Gastrocnemius medialis (tissue), 4 donors: ENCODE measurements around the gene COA3. TPM values are rescaled to one million over a fixed set of nuclear protein-coding genes. Genes with fewer than 3 reads are reported as not detected.

Experiments
- ATAC-seq, 2 donors: fragments of 150-250 bp; one replicate each; pipeline ENCODE4 v1.9.1; 2016
- DNase-seq, 2 donors: peaks; one replicate each; pipeline ENCODE4 v3.0.0-alpha.2; 2019
- H3K27ac ChIP-seq, 4 donors: fragments of 200-600 bp; sonication (generic); 1 replicate in 1 of 4; 2 replicates in 3 of 4; pipeline ENCODE4 v1.5.1; 2016 to 2018; ENCODE audit warnings: mild to moderate bottlenecking in 2 of 4, moderate library complexity in 1 of 4
- H3K27me3 ChIP-seq, 3 donors: fragments of 200-600 bp; sonication (generic) in 2 of 3; 1 replicate in 1 of 3; 2 replicates in 2 of 3; pipeline versions ENCODE4 v1.5.1 to v1.6.0; 2016 to 2019; ENCODE audit warnings: mild to moderate bottlenecking in 1 of 3, moderate library complexity in 1 of 3
- H3K36me3 ChIP-seq, 2 donors: fragments of 200-600 bp; sonication (generic) in 1 of 2; one replicate each; pipeline ENCODE4 v1.5.1; 2017 to 2018
- H3K4me1 ChIP-seq, 2 donors: fragments of 200-600 bp; sonication (generic) in 1 of 2; one replicate each; pipeline ENCODE4 v1.5.1; 2016 to 2017; ENCODE audit warnings: mild to moderate bottlenecking in 2 of 2
- H3K4me3 ChIP-seq, 4 donors: fragments of 200-600 bp; sonication (generic) in 3 of 4; 1 replicate in 1 of 4; 2 replicates in 3 of 4; pipeline ENCODE4 v1.5.1; 2016 to 2019; ENCODE audit warnings: mild to moderate bottlenecking in 2 of 4
- H3K9me3 ChIP-seq, 3 donors: fragments of 200-600 bp; sonication (generic) in 2 of 3; 1 replicate in 1 of 3; 2 replicates in 2 of 3; pipeline ENCODE4 v1.5.1; 2016 to 2019
- POLR2A ChIP-seq, 2 donors: fragments of 450-650 bp; IDR thresholded peaks; one replicate each; pipeline ENCODE4 v1.6.1; 2017; ENCODE audit warnings: antibody characterized with exemption in 2 of 2, mild to moderate bottlenecking in 2 of 2, moderate library complexity in 2 of 2
- in situ Hi-C, 4 donors: fragments of 200-750 bp; cut with MboI; loops; one replicate each; pipeline versions ENCODE4 v1.15.0 to v1.8.0; 2017; ENCODE audit warnings: low sequenced_read_pairs in 4 of 4
- intact Hi-C: fragments of 100-400 bp; cut with DNase I; formaldehyde crosslinking; loops from one replicate; pipeline ENCODE4 v1.15.1; 2023; ENCODE audit warnings: low total_unique reads
- total RNA-seq, 4 donors: library from RNA; depleted of rRNA; stranded (reverse); fragments of >200 nt; gene quantifications; one replicate each; pipeline versions ENCODE4 v1.1.0 to v1.2.3, GENCODE V29; 2016
- TF ChIP-seq, protein P1 (sequence below), 5 experiments: fragments of 450-650 bp in 3 of 5; fragments of 200-600 bp in 2 of 5; sonication (generic) in 2 of 5; IDR thresholded peaks in 4 of 5; conservative IDR thresholded peaks in 1 of 5; 1 replicate in 4 of 5; 2 replicates in 1 of 5; pipeline ENCODE4 v1.5.1; 2016 to 2019; ENCODE audit warnings: antibody characterized with exemption in 5 of 5, mild to moderate bottlenecking in 3 of 5, moderate library complexity in 3 of 5

COA3 gene
- total RNA-seq, 4 donors from 2014 or later = 76.2 to 104 (median 86.8) TPM

DNA sequence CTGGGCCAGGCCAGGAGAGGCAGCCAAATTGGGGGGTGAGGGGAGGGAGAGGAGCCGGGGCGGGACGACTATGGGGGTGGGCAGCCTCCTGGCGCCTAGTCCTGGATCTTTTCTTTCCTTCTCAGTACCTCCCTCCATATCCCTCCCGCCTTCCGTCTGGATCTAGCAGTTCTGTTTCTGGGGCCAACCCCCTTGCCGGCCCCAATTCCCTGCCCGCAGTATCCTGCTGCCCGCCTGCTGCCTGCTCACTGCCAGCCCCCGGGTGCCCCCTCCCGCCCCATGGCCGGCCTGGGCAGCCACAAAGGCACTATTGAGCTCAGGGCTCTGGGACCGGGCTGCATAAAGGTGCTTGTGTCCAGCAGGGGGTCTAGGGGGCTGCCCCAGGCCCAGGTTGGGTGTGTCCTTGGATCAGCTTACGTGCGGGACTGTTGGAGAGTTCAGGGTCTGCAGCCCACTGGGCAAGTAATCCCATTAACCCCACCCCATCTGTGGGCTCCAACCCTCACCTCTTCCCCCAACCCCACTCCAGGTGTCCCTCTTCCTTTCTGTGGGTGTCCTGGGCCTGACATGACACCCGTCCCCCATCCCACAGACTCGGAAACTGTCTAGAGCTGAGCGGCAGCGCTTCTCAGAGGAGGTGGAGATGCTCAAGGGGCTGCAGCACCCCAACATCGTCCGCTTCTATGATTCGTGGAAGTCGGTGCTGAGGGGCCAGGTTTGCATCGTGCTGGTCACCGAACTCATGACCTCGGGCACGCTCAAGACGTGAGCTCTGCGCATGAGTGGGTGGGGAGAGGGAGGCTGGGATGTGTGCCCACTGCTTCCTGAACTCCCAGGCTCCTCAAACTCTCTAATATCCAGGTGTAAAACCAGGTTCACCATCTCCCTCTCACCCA lies 16.1 kb downstream of the COA3 start:
- Histone ChIP-seq H3K9me3 (no peaks in the 10 kb centered on the region), H3K36me3 (peaks cover 0 to 22% of the 10 kb centered on the region in 2 donors), H3K4me3 (no peak overlapping the region), H3K4me1 (peaks cover 0 to 5% of the 10 kb centered on the region in 2 donors), H3K27me3 (peaks cover 63 to 69% (median 65%) of the 10 kb centered on the region in 3 donors), H3K27ac (no peak overlapping the region)
- intact Hi-C loops = no loop called here
- TF ChIP-seq, protein P1, sequence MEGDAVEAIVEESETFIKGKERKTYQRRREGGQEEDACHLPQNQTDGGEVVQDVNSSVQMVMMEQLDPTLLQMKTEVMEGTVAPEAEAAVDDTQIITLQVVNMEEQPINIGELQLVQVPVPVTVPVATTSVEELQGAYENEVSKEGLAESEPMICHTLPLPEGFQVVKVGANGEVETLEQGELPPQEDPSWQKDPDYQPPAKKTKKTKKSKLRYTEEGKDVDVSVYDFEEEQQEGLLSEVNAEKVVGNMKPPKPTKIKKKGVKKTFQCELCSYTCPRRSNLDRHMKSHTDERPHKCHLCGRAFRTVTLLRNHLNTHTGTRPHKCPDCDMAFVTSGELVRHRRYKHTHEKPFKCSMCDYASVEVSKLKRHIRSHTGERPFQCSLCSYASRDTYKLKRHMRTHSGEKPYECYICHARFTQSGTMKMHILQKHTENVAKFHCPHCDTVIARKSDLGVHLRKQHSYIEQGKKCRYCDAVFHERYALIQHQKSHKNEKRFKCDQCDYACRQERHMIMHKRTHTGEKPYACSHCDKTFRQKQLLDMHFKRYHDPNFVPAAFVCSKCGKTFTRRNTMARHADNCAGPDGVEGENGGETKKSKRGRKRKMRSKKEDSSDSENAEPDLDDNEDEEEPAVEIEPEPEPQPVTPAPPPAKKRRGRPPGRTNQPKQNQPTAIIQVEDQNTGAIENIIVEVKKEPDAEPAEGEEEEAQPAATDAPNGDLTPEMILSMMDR (IDR thresholded peaks at IDR 0.05 in 4 of 5, conservative IDR thresholded peaks at IDR 0.05 in 1 of 5) = no peak
- no peak for TF ChIP-seq POLR2A (IDR thresholded peaks at IDR 0.05)
- ATAC-seq = no peak
- DNase-seq = no peak
- in situ Hi-C loops = no loop called here

DNA sequence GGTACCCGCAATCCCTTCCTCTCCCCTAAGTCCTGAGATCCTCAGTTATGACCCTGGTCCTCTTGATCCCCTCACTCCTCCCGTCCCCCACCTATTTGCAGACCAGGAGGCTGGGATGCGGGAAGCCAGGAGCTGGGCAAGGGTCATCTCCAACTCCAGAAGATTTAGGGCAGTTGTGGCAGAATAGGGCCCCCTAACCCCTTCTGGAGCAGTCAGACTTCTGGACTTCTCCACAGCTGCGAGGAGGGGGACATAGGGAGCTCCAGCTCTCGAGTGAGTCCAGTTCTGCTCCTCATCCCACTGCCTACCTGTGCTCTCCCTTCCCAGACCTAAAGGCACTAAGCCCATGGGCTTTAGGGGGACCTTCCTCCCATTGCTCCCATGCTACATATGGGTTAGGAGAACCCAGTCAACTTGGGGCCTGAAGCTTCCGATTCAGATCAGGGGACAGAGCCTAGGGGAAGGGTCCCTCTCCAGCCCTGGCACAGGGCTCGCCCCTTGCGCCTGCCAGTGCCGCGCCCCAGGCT lies 16.8 kb downstream of the COA3 start:
- H3K27me3 ChIP-seq = peaks cover 58 to 63% (median 61%) of the 10 kb centered on the region in 3 donors
- in situ Hi-C loops = no loop called here

DNA sequence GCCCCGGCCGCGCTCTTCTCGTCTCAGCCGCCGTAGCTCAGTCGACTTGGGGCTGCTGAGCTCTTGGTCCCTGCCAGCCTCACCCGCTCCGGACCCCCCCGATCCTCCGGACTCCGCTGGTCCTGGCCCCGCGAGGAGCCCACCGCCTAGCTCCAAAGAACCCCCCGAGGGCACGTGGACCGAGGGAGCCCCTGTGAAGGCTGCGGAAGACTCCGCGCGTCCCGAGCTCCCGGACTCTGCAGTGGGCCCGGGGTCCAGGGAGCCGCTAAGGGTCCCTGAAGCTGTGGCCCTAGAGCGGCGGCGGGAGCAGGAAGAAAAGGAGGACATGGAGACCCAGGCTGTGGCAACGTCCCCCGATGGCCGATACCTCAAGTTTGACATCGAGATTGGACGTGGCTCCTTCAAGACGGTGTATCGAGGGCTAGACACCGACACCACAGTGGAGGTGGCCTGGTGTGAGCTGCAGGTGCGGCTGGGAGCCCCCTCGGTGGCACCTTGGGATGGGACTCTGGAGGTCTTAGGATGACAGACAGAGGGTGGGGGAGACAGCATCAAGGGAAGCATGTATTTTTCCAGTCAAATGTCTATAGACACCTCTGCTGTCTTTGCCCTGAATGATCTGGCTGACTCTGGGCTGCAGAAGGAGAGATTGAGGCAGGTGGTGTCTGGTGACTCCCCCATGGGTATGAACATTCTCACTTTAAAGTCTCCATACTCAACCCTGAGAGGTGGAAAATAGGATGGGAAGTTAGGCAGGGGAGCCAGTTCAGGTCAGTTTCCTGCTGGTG lies 17.5 kb downstream of the COA3 start:
- no peak for ATAC-seq
- Histone ChIP-seq H3K9me3 (no peaks in the 10 kb centered on the region), H3K4me3 (peak overlapping the region in 3 of 4 donors; percentile 17 to 33 (median 26)), H3K27ac (no peak overlapping the region), H3K27me3 (peaks cover 51 to 56% (median 55%) of the 10 kb centered on the region in 3 donors), H3K4me1 (peaks cover 0 to 5% of the 10 kb centered on the region in 2 donors), H3K36me3 (peaks cover 2 to 35% of the 10 kb centered on the region in 2 donors)
- TF ChIP-seq POLR2A (IDR thresholded peaks at IDR 0.05) = no peak
- TF ChIP-seq, protein P1 (IDR thresholded peaks at IDR 0.05 in 4 of 5, conservative IDR thresholded peaks at IDR 0.05 in 1 of 5) = no peak
- intact Hi-C loops (no loop called here), in situ Hi-C loops (no loop called here)
- no peak for DNase-seq

More for the DNA sequence above, 16.8 kb downstream of the COA3 start:
- TF ChIP-seq, protein P1 (IDR thresholded peaks at IDR 0.05 in 4 of 5, conservative IDR thresholded peaks at IDR 0.05 in 1 of 5) = no peak
- no peak for TF ChIP-seq POLR2A (IDR thresholded peaks at IDR 0.05)
- peaks cover 0 to 5% of the 10 kb centered on the region in 2 donors for H3K4me1 ChIP-seq
- no peak overlapping the region for H3K27ac ChIP-seq
- no peak for DNase-seq
- ATAC-seq = no peak
- intact Hi-C loops = no loop called here
- no peak overlapping the region for H3K4me3 ChIP-seq
- H3K9me3 ChIP-seq = no peaks in the 10 kb centered on the region
- H3K36me3 ChIP-seq = peaks cover under 1 to 29% of the 10 kb centered on the region in 2 donors

DNA sequence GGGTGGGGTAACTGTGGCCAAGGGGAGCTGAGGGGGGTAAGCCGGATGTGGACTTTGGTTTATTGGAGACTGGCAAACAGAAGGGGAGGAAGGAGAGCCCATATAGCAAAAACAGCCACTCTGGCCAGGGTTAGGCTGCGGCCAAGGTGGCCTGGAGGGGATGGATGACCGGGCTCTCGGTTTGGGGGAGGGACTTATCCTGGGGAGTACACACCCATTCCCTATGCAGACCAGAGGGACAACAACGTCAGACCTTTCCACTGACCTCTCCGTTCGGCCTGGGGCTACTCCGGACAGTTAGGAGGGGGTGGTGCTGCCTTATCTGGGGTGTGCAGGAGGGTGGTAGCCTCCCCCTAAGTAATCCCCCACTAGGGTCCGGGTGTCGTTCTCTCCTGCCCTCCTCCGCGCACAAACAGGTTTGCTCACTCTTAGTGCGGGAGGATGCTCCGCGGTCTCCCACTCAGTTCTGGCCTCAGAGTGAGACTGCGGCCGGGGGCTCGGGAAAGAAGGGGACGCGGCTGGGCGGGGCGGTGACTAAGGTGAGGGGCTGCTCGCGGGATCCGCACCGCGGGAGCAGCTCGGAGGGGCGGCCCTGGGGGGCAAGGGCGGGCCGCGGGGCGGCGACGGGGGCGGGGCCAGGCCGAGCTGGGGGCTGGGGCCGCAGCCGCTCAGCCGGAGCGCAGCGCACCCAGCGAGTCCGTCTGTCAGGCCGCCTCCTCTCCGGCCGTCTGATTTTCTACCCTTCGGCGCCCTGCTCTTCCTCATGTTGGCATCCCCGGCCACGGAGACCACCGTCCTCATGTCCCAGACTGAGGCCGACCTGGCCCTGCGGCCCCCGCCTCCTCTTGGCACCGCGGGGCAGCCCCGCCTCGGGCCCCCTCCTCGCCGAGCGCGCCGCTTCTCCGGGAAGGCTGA lies 18.3 kb downstream of the COA3 start, which contains the start of gene WNK4:
Gene WNK4 (plus strand): TSS at position 675 of the 915 bp plus-strand sequence. CDS start 89 bp downstream, at position 764.
- Histone ChIP-seq H3K36me3 (peaks cover 2 to 44% of the 10 kb centered on the region in 2 donors), H3K9me3 (no peaks in the 10 kb centered on the region), H3K27ac (no peak within 1 kb of the TSS), H3K4me1 (peaks cover 0 to 5% of the 10 kb centered on the region in 2 donors), H3K4me3 (peak within 1 kb of the TSS in 3 of 4 donors; percentile 17 to 33 (median 26)), H3K27me3 (peaks cover 43 to 48% (median 46%) of the 10 kb centered on the region in 3 donors)
- in situ Hi-C loops (no loop called here), intact Hi-C loops (no loop called here)
- DNase-seq (no peak), ATAC-seq (no peak)
- TF ChIP-seq POLR2A (IDR thresholded peaks at IDR 0.05) = no peak
- TF ChIP-seq, protein P1 (IDR thresholded peaks at IDR 0.05 in 4 of 5, conservative IDR thresholded peaks at IDR 0.05 in 1 of 5) = no peak
